HepG2 (cell line): ENCODE measurements around the gene SIT1. TPM values are rescaled to one million over a fixed set of nuclear protein-coding genes. Genes with fewer than 3 reads are reported as not detected.

Source experiments
- AGO1 ChIP-seq: fragments of 200-400 bp; formaldehyde crosslinking; IDR thresholded peaks from 2 replicates; pipeline ENCODE4 v1.6.1; 2017; ENCODE audit warnings: mild to moderate bottlenecking, low read depth, low read length, moderate library complexity; ENCODE audit not compliant: poor library complexity, severe bottlenecking
- BCL3 ChIP-seq: sonication (generic); formaldehyde crosslinking; IDR thresholded peaks from 2 replicates; pipeline ENCODE4 v1.5.1; 2020; ENCODE audit warnings: mild to moderate bottlenecking, missing genetic modification reagents, moderate library complexity
- MAZ ChIP-seq, 2 experiments: sonication (generic) in 1 of 2; formaldehyde crosslinking in 1 of 2; IDR thresholded peaks; 2 replicates each; pipeline versions ENCODE4 v1.5.0 to v1.6.1; 2012 to 2020; ENCODE audit warnings: low read depth in 2 of 2, mild to moderate bottlenecking in 2 of 2, borderline replicate concordance in 1 of 2, improper control_type of control experiment in 1 of 2, low read length in 1 of 2, missing genetic modification reagents in 1 of 2, moderate library complexity in 1 of 2
- MEIS1 ChIP-seq: sonication (generic); formaldehyde crosslinking; IDR thresholded peaks from 2 replicates; pipeline ENCODE4 v1.9.0; 2021; ENCODE audit warnings: mild to moderate bottlenecking, missing genetic modification reagents, moderate library complexity, borderline replicate concordance
- MNT ChIP-seq: fragments of 450-650 bp; IDR thresholded peaks from 2 replicates; pipeline ENCODE4 v1.6.1; 2016
- NBN ChIP-seq: fragments of 450-650 bp; conservative IDR thresholded peaks from 2 replicates; pipeline ENCODE4 v1.6.1; 2017
- NFATC3 ChIP-seq: sonication (generic); formaldehyde crosslinking; IDR thresholded peaks from 2 replicates; pipeline ENCODE4 v1.5.1; 2020; ENCODE audit warnings: mild to moderate bottlenecking, missing genetic modification reagents
- NRL ChIP-seq: sonication (generic); formaldehyde crosslinking; IDR thresholded peaks from 2 replicates; pipeline ENCODE4 v1.5.0; 2020; ENCODE audit warnings: missing genetic modification reagents, mild to moderate bottlenecking, moderate library complexity, borderline replicate concordance
- XBP1 ChIP-seq: sonication (generic); formaldehyde crosslinking; IDR thresholded peaks from 2 replicates; pipeline ENCODE4 v1.5.0; 2020; ENCODE audit warnings: missing genetic modification reagents
- ZNF296 ChIP-seq: sonication (generic); formaldehyde crosslinking; conservative IDR thresholded peaks from 2 replicates; pipeline ENCODE4 v1.5.0; 2020; ENCODE audit warnings: mild to moderate bottlenecking, missing genetic modification reagents
- ZNF367 ChIP-seq: sonication (generic); formaldehyde crosslinking; IDR thresholded peaks from 2 replicates; pipeline ENCODE4 v1.4.0; 2020; ENCODE audit warnings: missing genetic modification reagents, borderline replicate concordance
- ZNF569 ChIP-seq: sonication (generic); formaldehyde crosslinking; IDR thresholded peaks from 2 replicates; pipeline ENCODE4 v1.5.0; 2020; ENCODE audit warnings: mild to moderate bottlenecking, missing genetic modification reagents, moderate library complexity, borderline replicate concordance
- ZNF607 ChIP-seq: sonication (generic); formaldehyde crosslinking; IDR thresholded peaks from 2 replicates; pipeline ENCODE4 v1.5.1; 2020; ENCODE audit warnings: missing genetic modification reagents, mild to moderate bottlenecking, borderline replicate concordance
- ZNF644 ChIP-seq: IDR thresholded peaks from 2 replicates; pipeline ENCODE4 v1.6.1; 2016; ENCODE audit warnings: low read depth
- ZNF670 ChIP-seq: sonication (generic); formaldehyde crosslinking; IDR thresholded peaks from 2 replicates; pipeline ENCODE4 v1.8.0; 2022; ENCODE audit warnings: mild to moderate bottlenecking, missing genetic modification reagents, borderline replicate concordance
- polyA plus RNA-seq, 8 experiments: library from polyadenylated mRNA; depleted of rRNA in 3 of 8; stranded (reverse) in 7 of 8; unstranded in 1 of 8; fragments of >200 nt; fragmentation: Illumina TruSeq in 4 of 8; extraction: Trizol in 4 of 8; gene quantifications; 2 replicates each; pipeline versions ENCODE4 v1.2.1 to v1.2.3, GENCODE V29; 2011 to 2016; ENCODE audit warnings: low read depth in 4 of 8, missing spikeins in 1 of 8, mixed read lengths in 1 of 8; ENCODE audit not compliant: insufficient read depth in 1 of 8
- total RNA-seq, 5 experiments: library from RNA; depleted of rRNA; stranded (reverse); fragments of >200 nt; fragmentation: Illumina TruSeq; extraction: Trizol; gene quantifications; 2 replicates each; pipeline ENCODE4 v1.2.3, GENCODE V29; 2016; ENCODE audit warnings: low read depth in 1 of 5
- TF ChIP-seq, protein P1 (sequence below): sonication (generic); formaldehyde crosslinking; IDR thresholded peaks from 2 replicates; pipeline ENCODE4 v1.8.1; 2022; ENCODE audit warnings: low read depth, mild to moderate bottlenecking, missing genetic modification reagents
- TF ChIP-seq, protein P2 (sequence below): sonication (generic); formaldehyde crosslinking; IDR thresholded peaks from 2 replicates; pipeline ENCODE4 v1.8.1; 2023; ENCODE audit warnings: mild to moderate bottlenecking, missing genetic modification reagents
- TF ChIP-seq, protein P3 (sequence below): sonication (generic); formaldehyde crosslinking; IDR thresholded peaks from 2 replicates; pipeline ENCODE4 v1.4.0; 2020; ENCODE audit warnings: missing genetic modification reagents

SIT1 gene
- total and polyA plus RNA-seq, 2 of the 13 experiments (the other 11 are each of a cell fraction or from before 2014, with no cell fraction given): 0.09 to 6.7 TPM

- TF ChIP-seq, protein P1, sequence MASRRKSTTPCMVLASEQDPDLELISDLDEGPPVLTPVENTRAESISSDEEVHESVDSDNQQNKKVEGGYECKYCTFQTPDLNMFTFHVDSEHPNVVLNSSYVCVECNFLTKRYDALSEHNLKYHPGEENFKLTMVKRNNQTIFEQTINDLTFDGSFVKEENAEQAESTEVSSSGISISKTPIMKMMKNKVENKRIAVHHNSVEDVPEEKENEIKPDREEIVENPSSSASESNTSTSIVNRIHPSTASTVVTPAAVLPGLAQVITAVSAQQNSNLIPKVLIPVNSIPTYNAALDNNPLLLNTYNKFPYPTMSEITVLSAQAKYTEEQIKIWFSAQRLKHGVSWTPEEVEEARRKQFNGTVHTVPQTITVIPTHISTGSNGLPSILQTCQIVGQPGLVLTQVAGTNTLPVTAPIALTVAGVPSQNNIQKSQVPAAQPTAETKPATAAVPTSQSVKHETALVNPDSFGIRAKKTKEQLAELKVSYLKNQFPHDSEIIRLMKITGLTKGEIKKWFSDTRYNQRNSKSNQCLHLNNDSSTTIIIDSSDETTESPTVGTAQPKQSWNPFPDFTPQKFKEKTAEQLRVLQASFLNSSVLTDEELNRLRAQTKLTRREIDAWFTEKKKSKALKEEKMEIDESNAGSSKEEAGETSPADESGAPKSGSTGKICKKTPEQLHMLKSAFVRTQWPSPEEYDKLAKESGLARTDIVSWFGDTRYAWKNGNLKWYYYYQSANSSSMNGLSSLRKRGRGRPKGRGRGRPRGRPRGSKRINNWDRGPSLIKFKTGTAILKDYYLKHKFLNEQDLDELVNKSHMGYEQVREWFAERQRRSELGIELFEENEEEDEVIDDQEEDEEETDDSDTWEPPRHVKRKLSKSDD (CRISPR knock-in tag): peak; percentile 97
- TF ChIP-seq NBN (no peak), BCL3 (CRISPR knock-in tag) (peak; percentile 99), NFATC3 (CRISPR knock-in tag) (peak; percentile 99), ZNF367 (CRISPR knock-in tag) (peak; percentile 96; the same call in 1 of the 2 replicates), NRL (CRISPR knock-in tag) (peak; percentile 98; the same call in 1 of the 2 replicates), AGO1 (no peak), MEIS1 (CRISPR knock-in tag) (peak; percentile 91), ZNF569 (CRISPR knock-in tag) (no peak), XBP1 (CRISPR knock-in tag) (peak; percentile 97), MNT (peak; percentile 93), ZNF296 (CRISPR knock-in tag) (no peak), ZNF644 (CRISPR knock-in tag) (peak; percentile 13; the same call in 1 of the 2 replicates), ZNF607 (peak; percentile 98), ZNF670 (CRISPR knock-in tag) (peak; percentile 98), MAZ (IDR thresholded peaks at IDR 0.05; ENCODE audit: borderline replicate concordance, low read depth, low read length) (peak; percentile 74), MAZ (CRISPR knock-in tag; IDR thresholded peaks at IDR 0.05; ENCODE audit: low read depth) (peak; percentile 89)
- TF ChIP-seq, protein P2, sequence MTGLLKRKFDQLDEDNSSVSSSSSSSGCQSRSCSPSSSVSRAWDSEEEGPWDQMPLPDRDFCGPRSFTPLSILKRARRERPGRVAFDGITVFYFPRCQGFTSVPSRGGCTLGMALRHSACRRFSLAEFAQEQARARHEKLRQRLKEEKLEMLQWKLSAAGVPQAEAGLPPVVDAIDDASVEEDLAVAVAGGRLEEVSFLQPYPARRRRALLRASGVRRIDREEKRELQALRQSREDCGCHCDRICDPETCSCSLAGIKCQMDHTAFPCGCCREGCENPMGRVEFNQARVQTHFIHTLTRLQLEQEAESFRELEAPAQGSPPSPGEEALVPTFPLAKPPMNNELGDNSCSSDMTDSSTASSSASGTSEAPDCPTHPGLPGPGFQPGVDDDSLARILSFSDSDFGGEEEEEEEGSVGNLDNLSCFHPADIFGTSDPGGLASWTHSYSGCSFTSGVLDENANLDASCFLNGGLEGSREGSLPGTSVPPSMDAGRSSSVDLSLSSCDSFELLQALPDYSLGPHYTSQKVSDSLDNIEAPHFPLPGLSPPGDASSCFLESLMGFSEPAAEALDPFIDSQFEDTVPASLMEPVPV (CRISPR knock-in tag): peak; percentile 96
- TF ChIP-seq, protein P3, sequence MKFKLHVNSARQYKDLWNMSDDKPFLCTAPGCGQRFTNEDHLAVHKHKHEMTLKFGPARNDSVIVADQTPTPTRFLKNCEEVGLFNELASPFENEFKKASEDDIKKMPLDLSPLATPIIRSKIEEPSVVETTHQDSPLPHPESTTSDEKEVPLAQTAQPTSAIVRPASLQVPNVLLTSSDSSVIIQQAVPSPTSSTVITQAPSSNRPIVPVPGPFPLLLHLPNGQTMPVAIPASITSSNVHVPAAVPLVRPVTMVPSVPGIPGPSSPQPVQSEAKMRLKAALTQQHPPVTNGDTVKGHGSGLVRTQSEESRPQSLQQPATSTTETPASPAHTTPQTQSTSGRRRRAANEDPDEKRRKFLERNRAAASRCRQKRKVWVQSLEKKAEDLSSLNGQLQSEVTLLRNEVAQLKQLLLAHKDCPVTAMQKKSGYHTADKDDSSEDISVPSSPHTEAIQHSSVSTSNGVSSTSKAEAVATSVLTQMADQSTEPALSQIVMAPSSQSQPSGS: peak; percentile 95
These were observed 6.9 kb upstream of the SIT1 start, which contains the start of gene RMRP (continued) for GRCh38 chr9:35657546-35658136.
